Measurements from ENCODE around the gene MORC2. TPM values are rescaled to one million over a fixed set of nuclear protein-coding genes. Genes with fewer than 3 reads are reported as not detected.

The MORC2 gene
- total and polyA plus RNA-seq, 10 of the 15 experiments (the other 5 are each of a cell fraction or from before 2014, with no cell fraction given) = 1.7 to 16.3 (median 9.0) TPM

- TF ChIP-seq SUPT20H (IDR thresholded peaks at IDR 0.05; ENCODE audit: borderline replicate concordance, control insufficient read depth, low read depth, low read length) (no peak), TCF12 (IDR thresholded peaks at IDR 0.05; ENCODE audit: low read depth, low read length) (no peak)
These were observed 3.7 kb downstream of the MORC2 start (continued) for GRCh38 chr22:30964858-30965257.

DNA sequence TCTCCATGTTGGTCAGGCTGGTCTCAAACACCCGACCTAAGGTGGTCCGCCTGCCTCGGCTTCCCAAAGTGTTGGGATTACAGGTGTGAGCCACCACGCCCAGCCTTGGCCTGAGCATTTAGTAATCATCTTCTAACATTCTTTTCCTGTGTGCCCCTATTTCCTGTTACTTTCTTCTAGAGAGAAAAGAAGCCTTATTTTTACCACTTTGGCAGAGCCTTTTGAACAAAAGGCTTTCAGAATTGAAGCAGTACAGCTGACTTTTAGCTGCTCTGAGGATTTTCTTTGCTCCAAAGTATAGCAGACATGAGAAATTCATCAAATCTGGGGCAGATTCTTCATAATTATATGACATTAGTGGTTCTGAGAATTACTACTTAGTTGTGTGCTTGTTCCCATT is 13.4 kb downstream of the MORC2 start:
- Histone ChIP-seq H3K4me2 (ENCODE audit: control insufficient read depth, insufficient read depth) (no peak overlapping the region), H2AFZ (ENCODE audit: control insufficient read depth, low read depth, low read length) (no peak overlapping the region), H3K9ac (ENCODE audit: control insufficient read depth, insufficient read depth, low read length) (no peak overlapping the region), H3K27ac (ENCODE audit: control insufficient read depth, insufficient read depth) (no peak overlapping the region), H4K20me1 (ENCODE audit: control insufficient read depth, insufficient read depth) (no peaks in the 10 kb centered on the region), H3K36me3 (ENCODE audit: control insufficient read depth in 2 of 2, insufficient read depth in 2 of 2, low read length in 1 of 2) (0 out of 4 replicates have a peak, but pooled peaks cover 0 to 2% of the 10 kb centered on the region in 2 experiments), H3K4me3 (no peak overlapping the region), H3K9me3 (replicated peaks; ENCODE audit: control insufficient read depth, insufficient read depth, low read length) (no peaks in the 10 kb centered on the region), H3K79me2 (ENCODE audit: control insufficient read depth, insufficient read depth, low read length) (no peaks in the 10 kb centered on the region), H3K4me1 (ENCODE audit: control insufficient read depth, insufficient read depth, low read length) (no peaks in the 10 kb centered on the region), H3K27me3 (replicated peaks in 1 of 2; ENCODE audit: control insufficient read depth in 2 of 2, insufficient read depth in 2 of 2, low read length in 1 of 2) (no peaks in the 10 kb centered on the region)
- TF ChIP-seq SMAD1 (IDR thresholded peaks at IDR 0.05; ENCODE audit: low read depth, partially characterized antibody) (no peak), ZSCAN29 (IDR thresholded peaks at IDR 0.05) (no peak), ZBTB11 (CRISPR knock-in tag; IDR thresholded peaks at IDR 0.05) (no peak), MYC (IDR thresholded peaks at IDR 0.05; ENCODE audit: insufficient read depth, insufficient read length, insufficient replicate concordance, low read length, severe bottlenecking) (no peak), SUZ12 (IDR thresholded peaks at IDR 0.05; ENCODE audit: unreplicated experiment) (no peak)
- TF ChIP-seq, protein P1, sequence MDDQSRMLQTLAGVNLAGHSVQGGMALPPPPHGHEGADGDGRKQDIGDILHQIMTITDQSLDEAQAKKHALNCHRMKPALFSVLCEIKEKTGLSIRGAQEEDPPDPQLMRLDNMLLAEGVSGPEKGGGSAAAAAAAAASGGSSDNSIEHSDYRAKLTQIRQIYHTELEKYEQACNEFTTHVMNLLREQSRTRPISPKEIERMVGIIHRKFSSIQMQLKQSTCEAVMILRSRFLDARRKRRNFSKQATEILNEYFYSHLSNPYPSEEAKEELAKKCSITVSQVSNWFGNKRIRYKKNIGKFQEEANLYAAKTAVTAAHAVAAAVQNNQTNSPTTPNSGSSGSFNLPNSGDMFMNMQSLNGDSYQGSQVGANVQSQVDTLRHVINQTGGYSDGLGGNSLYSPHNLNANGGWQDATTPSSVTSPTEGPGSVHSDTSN (IDR thresholded peaks at IDR 0.05; ENCODE audit: insufficient replicate concordance, low read depth, low read length) = no peak
- no TSS peak for BruUV-seq (replicated peaks)
- POLR2A ChIA-PET = no interaction called here
- intact Hi-C loops (cut with micrococcal nuclease; ENCODE audit: unreplicated experiment) = no loop called here
- CTCF ChIA-PET = no interaction called here
- RAD21 ChIA-PET (ENCODE audit: unreplicated experiment) = interaction anchor here (0.7 kb wide), 1 partner anchor 16 kb away, joined by 3 read pairs; no protein-coding TSS in a partner anchor
- DNase-seq (ENCODE audit: low read depth, low spot score) (no peak), ATAC-seq (no peak), FAIRE-seq (no peak)
- WGBS (ENCODE audit: insufficient coverage, insufficient replicate concordance, low lambda C conversion rate, missing lambda C conversion rate) = 95% methylated on average over 4 of the region's 4 CpGs
- in situ Hi-C loops (cut with MboI) = no loop called here
- SMC1A ChIA-PET (ENCODE audit: uncharacterized antibody, unreplicated experiment) = no interaction called here

Data from GM12878 (cell line).